HG02798 (cell line): ENCODE data around the gene FOXL1.

Source experiments
- ATAC-seq: cut with Tn5 transposase; IDR thresholded peaks from one replicate; pipeline ENCODE4 v1.9.1; 2021; ENCODE audit warnings: mild to moderate bottlenecking; ENCODE audit not compliant: unreplicated experiment, poor library complexity

The FOXL1 gene

DNA sequence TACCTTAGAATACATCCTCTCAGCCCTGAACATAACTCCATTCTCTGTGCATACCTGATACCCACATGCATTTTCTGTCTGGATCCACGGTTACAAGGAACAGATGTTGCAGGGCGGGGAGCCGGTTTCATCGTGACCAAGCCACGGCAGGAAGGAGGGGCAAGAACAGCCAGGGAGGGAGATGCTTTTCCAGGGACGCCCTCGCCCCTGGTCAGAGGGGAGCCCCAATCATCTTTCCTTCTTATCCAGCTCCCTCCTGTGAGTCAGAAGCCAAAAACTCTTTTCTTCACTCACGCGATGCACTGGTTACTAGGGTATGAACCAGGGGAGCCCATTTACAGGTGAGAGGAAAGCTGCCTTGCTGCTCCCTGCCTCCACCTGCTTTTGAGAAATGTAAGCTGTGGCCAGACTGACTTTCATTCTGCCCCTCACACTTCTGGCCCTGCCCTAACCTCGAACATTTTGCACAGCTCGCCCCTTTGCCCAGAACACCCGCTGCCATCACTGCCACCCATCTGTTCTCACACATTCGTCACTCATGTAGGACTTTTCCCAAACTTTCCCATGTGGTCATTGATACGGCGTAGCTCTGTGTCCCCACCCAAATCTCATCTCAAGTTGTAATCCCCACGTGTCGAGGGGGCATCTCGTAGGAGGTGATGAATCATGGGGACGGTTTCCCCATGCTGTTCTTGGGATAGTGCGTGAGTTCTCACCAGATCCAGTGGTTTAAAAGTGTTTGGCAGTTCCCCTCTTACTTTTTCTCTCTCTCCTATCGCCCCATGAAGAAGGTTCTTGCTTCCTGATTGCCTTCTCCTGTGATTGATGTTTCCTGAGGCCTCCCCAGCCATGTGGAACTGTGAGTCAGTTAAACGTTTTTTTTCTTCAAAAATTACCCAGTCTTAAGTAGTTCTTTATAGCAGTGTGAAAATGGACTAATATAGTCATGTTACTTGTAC lies 20.5 kb downstream of the FOXL1 start:
- no peak for ATAC-seq

DNA sequence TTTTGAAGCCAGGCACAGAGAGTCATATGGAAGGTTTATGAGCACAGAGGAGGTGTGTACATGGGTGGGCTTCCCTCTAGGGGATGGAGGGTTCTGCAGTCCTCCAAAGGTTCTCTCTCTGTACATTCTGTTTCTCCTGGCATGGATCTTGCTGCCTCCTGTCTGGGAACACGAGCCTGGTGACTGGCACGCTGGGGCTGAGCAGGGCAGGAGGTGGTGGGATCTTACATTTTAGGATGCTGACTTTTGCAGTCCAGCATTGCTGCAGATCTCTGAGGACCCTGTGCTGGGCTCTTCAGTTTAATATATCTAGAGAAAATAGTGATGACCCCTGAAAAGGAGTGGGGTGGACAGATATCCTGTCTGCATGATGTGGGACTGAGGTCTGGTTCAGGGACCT lies 23.0 kb downstream of the FOXL1 start:
- no peak for ATAC-seq

DNA sequence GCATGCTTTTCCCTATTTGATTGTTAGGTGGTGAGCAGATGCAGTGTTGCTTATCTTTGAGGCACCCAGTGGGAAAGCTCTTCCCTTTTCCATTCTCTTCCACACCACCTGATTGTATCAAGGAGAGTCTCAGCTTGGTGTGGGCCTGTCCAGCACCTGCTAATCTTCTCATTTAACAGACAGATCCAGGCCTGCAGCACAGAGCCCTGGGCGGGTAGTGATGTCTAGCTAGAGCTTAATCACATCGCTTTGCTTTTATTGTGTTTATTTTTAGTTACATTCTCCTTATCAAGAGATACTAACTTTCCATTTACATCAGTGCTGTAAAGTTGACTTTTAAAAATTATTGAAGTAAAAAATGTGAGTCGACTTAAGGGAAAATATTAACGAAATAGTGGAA lies 24.2 kb downstream of the FOXL1 start:
- no peak for ATAC-seq

DNA sequence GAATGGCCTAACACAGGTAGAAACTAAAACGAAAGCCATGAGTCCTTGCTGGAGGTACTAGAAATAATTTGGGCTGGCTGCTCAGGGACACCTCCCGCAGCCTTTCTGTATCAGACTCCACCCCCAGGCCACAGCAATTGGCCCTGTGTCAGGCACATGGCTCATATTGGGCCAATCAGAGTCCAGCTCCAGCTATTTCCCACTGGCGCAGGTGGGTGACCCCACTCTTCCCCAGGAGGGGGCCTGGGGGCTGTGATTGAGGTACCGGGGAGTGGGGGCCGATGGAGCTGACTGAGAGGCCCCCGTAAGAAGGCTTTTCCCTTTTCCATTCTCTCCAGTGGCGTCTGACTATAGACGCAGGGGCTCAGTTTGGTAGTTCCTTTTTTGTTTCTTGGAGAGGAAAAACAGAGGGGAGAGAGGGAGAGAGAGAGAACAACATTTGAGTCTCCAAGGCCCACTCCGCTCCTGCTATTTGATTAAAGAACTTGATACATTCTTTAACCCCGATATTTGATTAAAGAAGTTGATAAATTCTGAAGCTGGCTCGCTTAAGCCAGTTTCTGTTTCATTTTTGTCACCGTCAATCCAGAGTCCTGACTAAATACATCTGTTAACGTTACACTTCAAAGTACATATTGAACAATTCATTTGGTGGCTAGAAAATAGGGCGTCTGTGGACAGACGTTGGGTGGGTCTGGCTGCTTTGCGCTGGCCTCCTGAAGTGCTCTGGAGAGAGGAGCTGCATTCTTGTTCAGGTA lies 26.3 kb downstream of the FOXL1 start:
- ATAC-seq: peak; percentile 88

DNA sequence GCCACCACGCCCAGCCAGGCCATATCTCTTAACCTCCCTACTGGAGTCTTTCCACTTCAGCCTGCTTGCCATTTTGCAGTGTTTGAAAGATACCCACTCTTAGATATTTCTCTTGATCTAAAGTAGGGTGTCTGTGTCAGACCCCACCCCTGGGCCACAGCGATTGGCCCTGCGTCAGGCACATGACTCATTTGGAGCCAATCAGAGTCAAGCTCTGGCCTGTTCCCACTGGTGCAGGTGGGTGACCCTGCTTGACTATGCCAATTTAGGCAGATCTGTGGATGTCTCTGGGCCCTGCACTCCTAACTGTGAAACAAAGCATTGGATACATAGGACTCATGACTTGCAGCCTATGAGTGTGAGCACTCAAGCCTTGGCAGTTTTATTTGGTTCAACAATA lies 27.6 kb downstream of the FOXL1 start:
- no peak for ATAC-seq

DNA sequence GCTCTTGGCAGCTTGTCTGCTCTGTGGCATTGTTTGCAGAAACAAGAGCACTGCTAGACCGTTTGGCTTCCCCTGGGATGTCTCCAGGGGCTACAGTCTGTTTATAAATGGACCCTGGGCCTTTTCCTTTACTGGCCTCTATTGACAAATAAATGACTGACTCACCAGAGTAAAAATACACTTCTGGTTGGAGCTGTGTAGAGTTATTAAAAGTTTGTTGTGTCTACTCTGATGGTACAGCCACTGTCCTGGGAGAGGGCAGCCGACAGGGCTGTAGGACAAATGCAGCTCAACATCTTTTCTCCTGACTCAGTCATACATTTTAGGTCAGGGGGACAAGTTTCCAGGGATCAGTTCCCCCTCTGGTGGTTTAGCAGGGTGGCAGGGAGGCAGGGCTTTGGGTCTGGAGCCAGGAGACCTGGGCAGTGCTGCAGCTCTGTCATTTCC lies 30.0 kb downstream of the FOXL1 start:
- ATAC-seq: no peak

DNA sequence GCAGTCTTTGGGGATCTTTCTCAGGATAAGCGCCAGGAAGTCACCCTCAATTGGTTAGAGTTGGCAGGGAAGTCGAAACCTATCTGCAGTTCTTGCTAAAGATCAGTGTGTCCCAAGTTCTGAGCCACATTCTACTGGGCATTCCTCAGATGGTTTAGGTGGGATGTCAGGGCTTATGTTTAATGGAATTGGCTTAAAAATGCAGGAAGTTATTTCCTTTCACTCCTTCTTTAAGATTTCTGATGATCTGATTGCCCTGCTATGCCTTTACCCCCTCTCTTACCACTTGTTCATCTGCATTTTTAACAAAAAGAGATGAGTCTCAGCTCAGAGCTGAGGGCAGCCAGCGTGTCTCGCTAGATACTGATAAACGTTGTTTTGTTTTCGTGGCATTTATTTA lies 30.8 kb downstream of the FOXL1 start:
- ATAC-seq: no peak

DNA sequence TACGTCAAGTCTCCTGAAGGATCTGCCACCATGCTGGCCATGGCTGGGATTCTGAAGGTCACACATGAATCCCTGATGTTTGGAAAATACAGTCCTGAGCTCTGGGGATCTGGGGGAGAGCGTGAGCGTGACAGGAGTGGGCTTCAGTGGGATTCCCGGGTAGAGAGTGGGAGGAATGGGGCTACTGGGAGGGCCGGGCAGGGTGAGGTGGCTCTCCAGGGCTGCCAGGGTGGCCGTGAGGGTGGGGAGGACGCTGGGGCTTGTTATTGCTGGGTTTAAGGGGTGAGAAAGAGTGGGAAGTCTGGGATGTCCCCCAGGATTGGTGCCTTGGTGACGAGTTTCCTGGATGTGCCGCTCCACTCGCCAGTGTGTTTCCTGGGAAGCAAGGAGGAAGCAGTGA lies 31.3 kb downstream of the FOXL1 start:
- ATAC-seq: no peak

DNA sequence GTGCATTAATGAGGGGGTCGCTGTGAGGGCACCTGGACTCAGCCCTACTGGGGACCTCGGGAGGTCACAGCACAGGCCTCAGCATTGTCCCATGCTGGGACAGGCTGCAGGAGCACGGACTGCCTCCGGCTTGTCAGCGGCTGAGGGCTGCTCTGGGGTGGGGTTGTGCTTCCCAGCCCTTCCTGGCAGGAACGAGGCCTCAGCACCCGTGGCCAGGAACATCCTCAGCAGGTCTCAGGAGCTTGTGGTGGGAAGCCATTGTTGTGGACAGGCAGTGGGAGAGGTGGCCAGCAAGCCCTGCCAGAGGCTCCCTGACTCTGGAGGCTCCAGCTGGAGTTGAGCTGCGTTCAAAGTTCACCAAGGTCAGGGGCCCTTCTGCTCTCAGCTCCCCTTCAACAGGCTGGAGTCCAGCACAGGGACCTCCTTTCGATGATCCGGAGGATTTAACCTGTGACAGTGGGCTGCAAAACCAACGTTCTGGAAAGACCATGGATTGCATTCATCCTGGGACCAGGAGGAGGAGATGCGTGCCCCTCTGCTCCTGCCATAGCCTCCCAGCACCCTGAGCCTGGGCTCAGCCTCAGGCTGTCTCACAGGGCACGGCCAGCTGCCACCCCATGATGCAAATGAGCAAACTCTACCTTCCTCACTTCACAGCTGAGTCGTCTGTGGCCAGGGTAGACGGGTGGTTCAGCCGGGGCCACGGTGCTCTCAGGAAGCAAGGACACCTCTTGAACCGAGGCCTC lies 32.6 kb downstream of the FOXL1 start:
- ATAC-seq: no peak

DNA sequence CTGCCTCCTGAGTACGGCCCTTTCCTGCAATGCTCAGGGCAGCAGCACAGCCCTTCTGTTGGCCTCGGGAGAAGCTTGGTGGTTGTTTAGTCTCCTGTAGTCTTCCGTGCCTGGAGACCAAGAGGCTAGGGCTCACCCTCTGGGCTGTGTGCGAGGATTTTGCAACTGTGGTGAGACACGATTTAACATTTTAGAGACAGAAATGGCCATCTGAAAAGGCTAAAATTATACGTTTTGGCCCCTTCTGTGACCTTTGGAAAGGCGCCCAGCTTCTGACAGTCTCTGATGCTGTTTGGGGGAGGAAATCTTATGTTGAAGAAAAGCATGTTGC lies 33.1 kb downstream of the FOXL1 start:
- ATAC-seq: no peak

DNA sequence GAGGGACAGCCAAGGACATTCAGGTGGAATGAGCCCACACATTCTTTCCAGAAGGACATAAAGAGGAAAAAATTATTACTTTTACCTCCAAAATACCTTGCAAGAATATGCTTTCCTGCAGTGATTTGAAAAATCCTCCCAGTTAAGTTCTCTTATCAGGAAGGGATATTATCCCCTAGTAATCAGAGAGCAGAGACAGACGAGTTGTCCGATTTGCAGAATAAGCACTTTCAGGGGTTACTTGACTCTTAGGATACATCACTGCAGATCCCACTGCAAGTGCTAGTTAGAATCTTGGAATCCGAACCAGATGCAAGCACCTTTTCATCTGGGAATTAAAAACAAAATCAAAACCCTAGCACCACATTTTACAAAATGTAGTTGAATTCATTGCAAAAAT lies 33.6 kb downstream of the FOXL1 start:
- no peak for ATAC-seq

DNA sequence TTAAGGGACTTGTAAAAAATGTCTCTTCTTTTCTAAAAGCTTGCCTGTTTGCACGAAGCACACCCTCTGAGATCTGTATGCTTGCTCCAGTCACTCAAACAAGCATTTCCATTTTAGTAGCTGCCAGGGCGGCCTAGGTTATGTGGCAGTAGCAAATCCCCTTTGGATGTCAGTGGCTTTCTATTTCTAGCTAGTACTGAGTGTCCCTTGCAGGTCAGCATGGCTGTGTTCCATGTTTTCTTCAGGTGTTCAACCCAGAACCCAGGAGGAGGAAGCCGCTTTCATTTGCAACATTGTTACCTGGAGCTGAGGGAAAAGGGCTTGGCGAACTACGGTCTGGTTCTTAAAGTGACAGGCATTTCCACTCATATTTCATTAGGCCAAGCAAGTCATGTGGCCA lies 36.4 kb downstream of the FOXL1 start:
- ATAC-seq: no peak

DNA sequence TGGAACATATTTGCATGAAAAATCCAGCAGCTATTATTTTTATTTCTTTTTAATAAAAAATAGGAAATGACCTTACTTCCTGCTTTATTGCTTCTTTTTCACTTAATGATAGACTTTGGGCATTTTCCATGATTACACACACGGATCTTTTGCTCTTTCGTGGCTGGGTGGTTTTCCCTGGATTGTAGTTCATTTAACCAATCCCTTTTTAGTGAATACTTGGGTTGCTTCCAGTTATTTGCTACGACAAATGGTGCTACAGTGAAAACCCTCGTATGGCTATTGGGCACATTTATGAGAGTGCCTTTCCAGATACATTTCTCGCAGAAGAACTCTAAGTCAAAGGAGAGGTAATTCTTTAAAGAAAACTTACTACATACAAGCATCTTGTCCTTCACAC lies 38.6 kb downstream of the FOXL1 start:
- no peak for ATAC-seq

DNA sequence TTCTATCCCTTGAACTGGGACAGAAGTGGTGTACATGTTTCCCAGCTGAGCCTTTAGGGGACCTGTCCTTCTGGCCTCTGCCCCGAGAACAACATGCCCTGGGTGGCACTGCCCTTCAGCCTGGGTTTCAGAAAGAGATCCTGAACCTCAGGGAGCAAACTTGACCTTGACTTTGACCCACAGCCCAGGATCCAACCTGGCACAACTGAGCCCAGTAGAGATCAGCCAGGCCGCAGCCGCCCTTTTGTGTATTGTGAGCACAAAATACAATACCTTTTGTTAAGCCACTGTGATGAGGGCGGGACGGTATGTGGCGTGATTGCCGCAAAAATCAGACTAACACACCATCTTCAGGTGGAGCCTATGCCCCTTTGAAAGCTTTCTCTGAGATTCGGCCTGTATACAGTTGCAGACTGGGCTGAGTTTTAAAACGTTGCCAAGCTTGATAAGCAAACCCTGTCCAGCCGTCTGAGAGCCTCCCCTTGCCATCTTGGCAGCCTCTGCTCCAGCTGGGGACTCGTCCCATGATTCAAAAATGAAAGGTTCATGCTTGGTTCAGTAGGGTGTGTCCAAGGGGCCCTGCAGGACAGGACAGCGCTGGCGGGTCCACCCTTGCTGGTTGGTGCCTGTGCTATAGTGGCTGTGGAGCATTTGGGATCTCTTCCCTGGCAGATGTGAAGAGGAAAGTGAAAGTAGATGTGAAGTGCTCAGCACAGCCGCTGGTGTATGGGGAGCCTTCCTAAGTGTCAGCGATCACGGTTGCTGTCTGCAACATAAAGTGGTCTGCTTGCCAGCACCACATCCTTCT lies 40.3 kb downstream of the FOXL1 start:
- no peak for ATAC-seq

DNA sequence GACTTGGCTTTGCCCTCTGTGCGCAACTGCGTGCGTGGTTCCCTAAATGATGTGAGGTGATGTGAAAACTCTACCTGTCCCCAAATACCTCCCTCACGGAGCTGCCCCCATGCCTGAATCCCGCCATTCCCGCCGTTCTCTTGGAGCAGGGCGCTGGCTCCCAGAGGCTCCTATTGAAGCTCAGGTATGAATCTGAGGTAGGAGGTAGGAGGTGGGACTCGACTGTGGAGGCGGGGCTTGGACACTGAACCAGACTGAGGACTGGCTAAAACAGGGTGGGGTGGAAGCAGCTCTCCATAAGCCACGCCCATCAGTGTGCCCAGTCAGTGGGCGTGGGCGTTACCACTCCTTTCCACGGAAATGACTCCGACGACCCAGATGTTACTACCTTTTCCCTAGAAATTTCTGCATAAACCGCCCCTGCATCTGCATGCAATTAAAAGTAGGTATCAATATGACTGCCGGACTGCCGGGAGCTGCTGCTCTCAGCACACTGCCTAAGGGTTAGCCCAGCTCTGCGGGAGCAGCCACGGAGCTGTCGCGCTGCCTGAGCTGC lies 41.0 kb downstream of the FOXL1 start:
- no peak for ATAC-seq

DNA sequence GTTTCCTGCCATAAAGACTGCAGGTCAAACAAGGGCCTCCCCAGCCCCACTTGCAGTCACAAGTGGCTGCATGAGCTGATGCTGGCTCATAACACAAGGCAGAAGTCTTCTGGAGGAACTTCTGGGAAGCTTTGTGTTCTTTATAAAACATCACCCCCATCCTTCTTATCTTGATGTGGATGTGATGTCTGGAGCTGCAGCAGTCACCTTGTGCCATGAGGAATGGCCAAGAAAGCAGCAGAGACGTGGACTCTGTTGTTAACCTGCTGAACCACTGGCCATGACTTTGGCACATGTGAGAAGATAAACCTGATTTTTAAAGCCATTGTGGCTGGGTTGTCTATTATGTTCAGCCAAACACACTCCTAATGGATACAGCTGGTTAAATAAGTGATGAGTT lies 41.8 kb downstream of the FOXL1 start:
- no peak for ATAC-seq

DNA sequence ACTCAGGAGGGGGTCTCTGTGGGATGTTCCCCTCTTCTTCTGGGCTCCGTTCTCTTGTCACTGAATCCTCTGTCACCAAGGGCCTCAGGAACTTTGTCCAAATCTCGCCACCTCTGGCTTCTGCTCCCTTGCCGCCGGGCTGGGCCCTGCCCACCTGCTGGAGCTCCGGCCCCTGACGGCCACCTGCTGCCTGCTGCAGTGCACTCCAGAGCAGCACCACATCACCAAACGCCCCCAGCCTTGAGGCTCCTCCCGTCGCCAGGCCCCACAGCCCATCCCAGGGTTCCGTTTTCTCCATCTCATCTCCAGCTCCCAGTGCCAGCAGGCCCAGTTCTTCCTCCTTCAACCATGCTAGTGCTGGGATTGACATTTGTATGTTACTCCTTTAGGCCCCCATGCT lies 43.6 kb downstream of the FOXL1 start:
- ATAC-seq: no peak

DNA sequence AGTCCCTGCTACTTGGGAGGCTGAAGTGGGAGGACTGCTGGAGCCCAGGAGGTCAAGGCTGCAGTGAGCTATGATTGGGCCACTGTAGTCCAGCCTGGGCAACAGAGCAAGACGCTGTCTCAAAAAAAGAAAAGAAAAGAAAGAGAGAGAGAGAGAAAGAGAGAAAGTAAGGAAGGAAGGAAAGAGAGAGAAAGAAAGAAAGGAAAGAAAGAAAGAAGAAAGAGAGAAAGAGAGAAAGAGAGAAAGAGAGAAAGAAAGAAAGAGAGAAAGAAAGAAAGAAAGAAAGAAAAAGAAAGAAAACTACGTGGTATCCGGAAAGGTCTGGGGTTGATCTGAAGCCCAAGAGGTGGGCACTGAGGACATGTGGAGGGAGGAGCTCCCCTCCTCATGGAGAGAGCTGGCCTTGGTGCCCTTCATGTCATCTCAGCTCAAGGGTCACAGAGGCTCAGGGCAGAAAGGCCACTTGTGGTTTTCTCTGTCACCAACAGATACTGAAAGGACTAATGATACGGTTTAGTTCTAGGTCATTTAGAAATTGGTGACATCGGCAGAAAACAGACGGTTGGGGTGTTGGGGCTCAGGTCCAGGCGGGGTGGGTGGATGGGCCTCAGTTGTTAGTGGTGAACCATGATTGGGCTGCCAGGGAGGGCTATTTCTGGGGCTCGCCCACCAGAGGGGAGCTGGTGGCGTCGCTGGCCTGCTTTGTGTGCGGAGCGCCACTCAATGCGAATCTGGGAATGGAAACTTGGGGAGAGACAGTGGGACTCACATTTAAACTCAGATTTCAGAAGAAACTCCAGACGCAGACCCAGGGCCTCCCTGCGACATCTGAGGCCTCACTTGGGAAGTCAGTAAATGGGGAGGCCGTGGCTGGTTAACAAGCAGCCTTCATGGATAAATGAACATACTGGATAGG lies 44.6 kb downstream of the FOXL1 start:
- no peak for ATAC-seq

DNA sequence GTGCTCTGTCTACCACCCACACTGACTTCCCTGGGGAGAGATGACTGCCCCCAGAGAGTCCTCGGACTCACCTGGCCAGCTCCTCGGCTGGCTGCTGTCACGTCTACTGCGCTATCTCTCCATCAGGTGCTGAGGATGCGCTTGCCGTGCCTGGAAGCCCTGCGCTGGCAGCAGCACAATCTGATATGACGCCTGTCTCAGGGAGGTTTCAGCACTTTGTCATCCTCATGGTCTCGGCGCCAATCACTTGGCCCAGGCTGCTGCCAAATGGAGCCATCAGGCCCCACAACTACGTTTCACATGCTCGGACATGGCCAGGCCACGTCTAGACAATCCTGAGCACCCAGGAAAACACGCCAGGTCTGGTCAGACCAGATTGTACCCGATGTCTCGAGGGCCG lies 46.7 kb downstream of the FOXL1 start:
- ATAC-seq: no peak
